Measurements from ENCODE around the gene C1orf105. TPM values are rescaled to one million over a fixed set of nuclear protein-coding genes. Genes with fewer than 3 reads are reported as not detected.

C1orf105 gene
- total RNA-seq, 1 donor from 2014 or later: not detected

DNA sequence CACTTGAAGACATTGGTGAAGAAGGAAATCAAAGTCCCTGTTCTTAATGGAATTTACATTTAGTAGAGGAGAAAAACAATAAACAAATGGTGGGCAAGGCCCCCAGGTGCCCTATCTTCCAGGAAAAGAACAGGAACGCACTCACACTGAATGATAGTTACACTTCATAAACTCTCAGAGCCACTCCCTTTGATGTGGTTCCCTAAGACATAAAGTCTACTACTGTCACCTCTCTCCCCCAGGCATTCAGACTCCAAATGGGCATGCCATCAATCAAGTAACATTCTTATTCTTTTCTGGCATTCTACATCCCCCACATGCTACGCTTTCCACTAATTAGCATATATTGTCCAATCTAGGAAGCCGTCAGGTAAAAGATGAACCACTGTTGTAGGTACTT, 59.9 kb downstream of the C1orf105 start:
- no peak overlapping the region for H3K27ac ChIP-seq
- intact Hi-C loops (cut with DNase I): no loop called here

GRCh38 chr1:172482044-172482443, 61.6 kb downstream of the C1orf105 start:
- Histone ChIP-seq H3K4me3 (no peak overlapping the region), H3K27me3 (no peaks in the 10 kb centered on the region), H3K36me3 (no peaks in the 10 kb centered on the region), H3K27ac (no peak overlapping the region), H3K4me1 (no peaks in the 10 kb centered on the region), H3K9me3 (no peaks in the 10 kb centered on the region)
- intact Hi-C loops (cut with DNase I): no loop called here
- no peak for TF ChIP-seq CTCF (IDR thresholded peaks at IDR 0.05)
- no peak for DNase-seq (ENCODE audit: low spot score in 2 of 2)

More for the DNA sequence above, 59.9 kb downstream of the C1orf105 start:
- H3K4me3 ChIP-seq: no peak overlapping the region
- no peaks in the 10 kb centered on the region for H3K36me3 ChIP-seq
- no peak for DNase-seq (ENCODE audit: low spot score in 2 of 2)
- H3K4me1 ChIP-seq: no peaks in the 10 kb centered on the region
- TF ChIP-seq CTCF (IDR thresholded peaks at IDR 0.05): no peak
- no peaks in the 10 kb centered on the region for H3K9me3 ChIP-seq
- no peaks in the 10 kb centered on the region for H3K27me3 ChIP-seq

- Histone ChIP-seq H3K9me3 (no peaks in the 10 kb centered on the region), H3K27ac (no peak overlapping the region), H3K4me1 (no peaks in the 10 kb centered on the region), H3K4me3 (no peak overlapping the region), H3K27me3 (no peaks in the 10 kb centered on the region), H3K36me3 (no peaks in the 10 kb centered on the region)
- no peak for DNase-seq (ENCODE audit: low spot score in 2 of 2)
- TF ChIP-seq CTCF (IDR thresholded peaks at IDR 0.05): no peak
- intact Hi-C loops (cut with DNase I): no loop called here
These were observed 63.0 kb downstream of the C1orf105 start for GRCh38 chr1:172483448-172483847.

DNA sequence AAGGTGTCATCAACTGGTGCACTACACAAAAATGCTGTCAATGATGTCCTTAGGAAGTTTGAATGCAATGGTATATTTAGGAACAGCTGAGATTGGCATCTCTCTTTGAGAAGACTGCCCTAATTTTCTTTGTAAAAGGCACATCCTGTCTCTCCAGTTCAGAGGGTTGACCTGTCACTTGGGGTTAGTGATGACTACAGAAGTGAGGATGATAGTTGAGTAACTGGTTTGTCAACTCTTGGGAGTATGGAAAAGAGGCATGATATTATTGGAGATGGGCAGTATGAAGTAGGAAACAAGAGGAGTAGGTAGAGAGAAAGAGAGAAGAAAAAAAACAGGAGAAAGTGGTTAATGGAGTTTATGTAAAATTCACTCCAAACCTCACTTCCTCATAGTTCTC, 63.8 kb downstream of the C1orf105 start:
- no peaks in the 10 kb centered on the region for H3K36me3 ChIP-seq
- H3K4me1 ChIP-seq: no peaks in the 10 kb centered on the region
- TF ChIP-seq CTCF (IDR thresholded peaks at IDR 0.05): no peak
- no peak overlapping the region for H3K27ac ChIP-seq
- H3K4me3 ChIP-seq: no peak overlapping the region
- no peaks in the 10 kb centered on the region for H3K9me3 ChIP-seq
- intact Hi-C loops (cut with DNase I): no loop called here
- DNase-seq (ENCODE audit: low spot score in 2 of 2): no peak
- H3K27me3 ChIP-seq: no peaks in the 10 kb centered on the region

DNA sequence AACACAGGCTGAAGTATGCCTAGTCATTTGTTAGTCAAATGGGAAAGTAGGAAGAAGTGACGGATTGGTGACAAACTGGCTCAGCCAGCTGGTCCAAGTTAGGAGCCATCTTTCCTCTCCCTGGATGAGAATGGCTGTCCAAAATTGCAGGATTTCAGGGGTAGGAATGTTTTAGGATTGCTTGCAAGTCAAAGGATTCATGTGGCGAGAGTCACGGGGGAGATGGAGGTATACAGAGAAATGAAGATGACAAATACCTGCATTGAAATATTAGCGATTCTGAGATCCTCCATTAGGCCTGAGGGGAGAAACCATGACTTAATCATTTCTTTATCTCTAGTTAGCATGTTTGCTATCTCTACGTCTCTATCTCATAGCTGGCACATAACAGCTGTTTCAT, 65.1 kb downstream of the C1orf105 start:
- intact Hi-C loops (cut with DNase I): no loop called here
- H3K36me3 ChIP-seq: no peaks in the 10 kb centered on the region
- no peak for DNase-seq (ENCODE audit: low spot score in 2 of 2)
- H3K27me3 ChIP-seq: no peaks in the 10 kb centered on the region
- no peaks in the 10 kb centered on the region for H3K4me1 ChIP-seq
- no peak overlapping the region for H3K4me3 ChIP-seq
- no peak for TF ChIP-seq CTCF (IDR thresholded peaks at IDR 0.05)
- no peaks in the 10 kb centered on the region for H3K9me3 ChIP-seq
- H3K27ac ChIP-seq: no peak overlapping the region

- Histone ChIP-seq H3K9me3 (no peaks in the 10 kb centered on the region), H3K4me1 (no peaks in the 10 kb centered on the region), H3K4me3 (no peak overlapping the region), H3K27me3 (no peaks in the 10 kb centered on the region), H3K27ac (no peak overlapping the region), H3K36me3 (no peaks in the 10 kb centered on the region)
- no peak for DNase-seq (ENCODE audit: low spot score in 2 of 2)
- intact Hi-C loops (cut with DNase I): no loop called here
- no peak for TF ChIP-seq CTCF (IDR thresholded peaks at IDR 0.05)
These were observed 66.4 kb downstream of the C1orf105 start for GRCh38 chr1:172486805-172487454.

Data from ascending aorta (tissue), 2 donors.